ENCODE data around the gene TIMM29. TPM values are rescaled to one million over a fixed set of nuclear protein-coding genes. Genes with fewer than 3 reads are reported as not detected.

Gene TIMM29
- total RNA-seq, 1 donor from 2014 or later, result 28.0 TPM

DNA sequence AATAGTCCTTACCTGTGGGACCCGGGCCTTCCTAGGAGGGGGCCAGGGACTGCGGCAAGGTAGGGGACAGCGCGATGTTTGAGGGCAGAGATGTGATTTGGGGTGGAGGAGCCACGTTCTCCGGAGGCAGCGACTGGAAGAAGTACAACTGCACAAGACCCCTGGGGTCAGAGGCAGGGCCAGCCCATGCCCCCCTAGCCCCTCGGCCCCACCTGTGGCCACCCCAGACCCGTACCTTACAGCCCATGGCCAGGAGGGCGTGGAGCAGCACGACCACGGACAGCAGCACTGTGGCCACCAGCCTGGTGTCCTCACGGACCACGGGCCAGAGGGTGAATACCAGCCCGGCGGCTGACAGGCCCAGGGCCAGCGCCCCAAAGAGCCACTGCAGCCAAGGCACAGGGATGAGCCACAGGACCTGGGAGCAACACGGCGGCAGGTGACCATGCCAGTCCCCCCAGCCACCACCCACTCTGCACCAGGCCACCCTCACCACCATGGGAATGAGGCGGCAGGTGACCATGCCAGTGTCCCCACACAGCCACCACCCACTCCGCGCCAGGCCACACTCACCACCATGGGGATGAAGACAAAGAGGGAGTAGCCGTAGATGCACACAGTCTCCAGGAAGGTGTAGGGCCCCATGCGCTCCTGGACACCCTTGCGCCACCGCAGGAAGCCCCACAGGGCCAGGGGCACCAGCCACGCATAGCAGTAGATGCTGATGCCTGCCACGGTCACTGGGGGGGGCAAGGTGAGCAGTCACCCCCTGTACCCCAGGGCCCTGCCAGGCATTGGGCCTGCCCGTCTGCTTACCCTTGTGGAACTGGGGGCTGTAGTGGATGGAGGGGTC, 5.1 kb upstream of the TIMM29 start:
- TF ChIP-seq, protein P1, sequence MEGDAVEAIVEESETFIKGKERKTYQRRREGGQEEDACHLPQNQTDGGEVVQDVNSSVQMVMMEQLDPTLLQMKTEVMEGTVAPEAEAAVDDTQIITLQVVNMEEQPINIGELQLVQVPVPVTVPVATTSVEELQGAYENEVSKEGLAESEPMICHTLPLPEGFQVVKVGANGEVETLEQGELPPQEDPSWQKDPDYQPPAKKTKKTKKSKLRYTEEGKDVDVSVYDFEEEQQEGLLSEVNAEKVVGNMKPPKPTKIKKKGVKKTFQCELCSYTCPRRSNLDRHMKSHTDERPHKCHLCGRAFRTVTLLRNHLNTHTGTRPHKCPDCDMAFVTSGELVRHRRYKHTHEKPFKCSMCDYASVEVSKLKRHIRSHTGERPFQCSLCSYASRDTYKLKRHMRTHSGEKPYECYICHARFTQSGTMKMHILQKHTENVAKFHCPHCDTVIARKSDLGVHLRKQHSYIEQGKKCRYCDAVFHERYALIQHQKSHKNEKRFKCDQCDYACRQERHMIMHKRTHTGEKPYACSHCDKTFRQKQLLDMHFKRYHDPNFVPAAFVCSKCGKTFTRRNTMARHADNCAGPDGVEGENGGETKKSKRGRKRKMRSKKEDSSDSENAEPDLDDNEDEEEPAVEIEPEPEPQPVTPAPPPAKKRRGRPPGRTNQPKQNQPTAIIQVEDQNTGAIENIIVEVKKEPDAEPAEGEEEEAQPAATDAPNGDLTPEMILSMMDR (conservative IDR thresholded peaks at IDR 0.05), result no peak
- Mint-ChIP-seq H3K36me3 (ENCODE audit: low read depth) (no peaks in the 10 kb centered on the region), H3K9me3 (no peaks in the 10 kb centered on the region), H3K27me3 (ENCODE audit: low read depth) (peaks cover 3% of the 10 kb centered on the region), H3K4me3 (no peak overlapping the region), H3K27ac (ENCODE audit: unreplicated experiment) (no peak overlapping the region), H3K4me1 (peaks cover 13% of the 10 kb centered on the region)
- no peak for DNase-seq (ENCODE audit: low read depth, low spot score)

DNA sequence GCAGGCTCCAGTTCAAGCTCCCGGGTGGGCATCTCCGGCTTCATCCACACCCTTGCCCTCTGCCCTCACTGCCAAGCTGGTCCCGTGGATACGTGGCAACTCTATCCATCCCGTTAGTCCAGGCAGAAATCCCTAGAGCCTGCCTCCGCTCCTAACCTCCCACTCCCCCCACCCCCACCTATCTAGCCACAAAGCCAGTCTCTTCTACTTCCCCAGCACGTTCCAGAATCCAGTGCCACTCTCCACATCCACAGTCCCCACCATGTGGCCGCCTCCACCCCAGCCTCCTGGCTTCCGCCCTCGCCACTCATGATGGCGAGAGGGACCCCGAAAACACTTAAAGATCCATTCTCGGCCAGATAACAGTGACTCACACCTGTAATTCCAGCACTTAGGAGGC, 4.0 kb upstream of the TIMM29 start:
- TF ChIP-seq, protein P1 (conservative IDR thresholded peaks at IDR 0.05), result no peak

DNA sequence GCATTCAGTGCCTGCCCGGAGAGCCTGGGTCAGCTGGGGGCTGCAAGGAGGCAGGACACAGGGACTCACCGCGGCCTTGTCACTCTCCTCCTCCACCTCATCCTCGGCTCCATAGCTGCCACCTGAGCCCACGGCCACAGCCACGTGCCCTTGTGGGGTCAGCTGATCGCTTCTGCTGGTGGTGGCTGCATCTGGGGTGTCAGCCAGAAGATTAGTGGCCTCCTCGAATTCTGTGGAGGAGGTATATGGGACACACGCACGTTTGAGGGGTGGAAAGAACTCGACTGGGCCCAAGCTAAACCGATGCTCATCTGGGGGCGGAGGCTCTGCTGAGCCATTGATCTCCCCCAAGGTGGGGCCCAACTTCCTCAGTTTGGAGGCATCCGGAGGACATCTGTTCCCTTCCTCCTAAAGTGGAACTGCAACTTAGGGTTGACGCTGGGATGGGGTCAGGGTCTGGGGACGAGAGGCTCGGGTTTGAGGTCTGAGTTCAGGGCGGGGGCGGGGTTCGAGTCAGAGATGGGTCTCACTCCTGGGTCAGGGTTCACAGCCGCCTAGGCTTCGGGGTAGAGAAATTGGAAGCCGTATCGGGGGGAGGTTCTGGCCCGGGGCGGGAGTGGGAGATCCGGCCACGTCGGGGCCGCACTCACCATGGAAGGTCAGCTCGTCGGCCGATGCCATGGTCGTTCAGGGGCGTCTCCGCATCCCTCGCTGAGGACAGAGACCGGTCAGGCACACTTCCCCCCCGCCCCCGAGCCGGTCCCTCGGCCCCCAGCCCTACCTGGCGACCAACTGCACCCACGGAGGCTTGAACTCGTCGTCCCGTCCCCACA, 665 bp upstream of the TIMM29 start:
- peaks cover 5% of the 10 kb centered on the region for H3K27me3 Mint-ChIP-seq (ENCODE audit: low read depth)
- no peak overlapping the region for H3K27ac Mint-ChIP-seq (ENCODE audit: unreplicated experiment)
- no peaks in the 10 kb centered on the region for H3K9me3 Mint-ChIP-seq
- no peaks in the 10 kb centered on the region for H3K36me3 Mint-ChIP-seq (ENCODE audit: low read depth)
- H3K4me1 Mint-ChIP-seq, result peaks cover 16% of the 10 kb centered on the region
- no peak for DNase-seq (ENCODE audit: low read depth, low spot score)
- H3K4me3 Mint-ChIP-seq, result peak overlapping the region; percentile 99
- TF ChIP-seq, protein P1 (conservative IDR thresholded peaks at IDR 0.05), result no peak

More for the DNA sequence above, 4.0 kb upstream of the TIMM29 start:
- no peaks in the 10 kb centered on the region for H3K36me3 Mint-ChIP-seq (ENCODE audit: low read depth)
- no peak for DNase-seq (ENCODE audit: low read depth, low spot score)
- no peak overlapping the region for H3K27ac Mint-ChIP-seq (ENCODE audit: unreplicated experiment)
- H3K9me3 Mint-ChIP-seq, result no peaks in the 10 kb centered on the region
- H3K4me1 Mint-ChIP-seq, result peaks cover 16% of the 10 kb centered on the region
- H3K27me3 Mint-ChIP-seq (ENCODE audit: low read depth), result peaks cover 5% of the 10 kb centered on the region
- peak overlapping the region; percentile 67 for H3K4me3 Mint-ChIP-seq

DNA sequence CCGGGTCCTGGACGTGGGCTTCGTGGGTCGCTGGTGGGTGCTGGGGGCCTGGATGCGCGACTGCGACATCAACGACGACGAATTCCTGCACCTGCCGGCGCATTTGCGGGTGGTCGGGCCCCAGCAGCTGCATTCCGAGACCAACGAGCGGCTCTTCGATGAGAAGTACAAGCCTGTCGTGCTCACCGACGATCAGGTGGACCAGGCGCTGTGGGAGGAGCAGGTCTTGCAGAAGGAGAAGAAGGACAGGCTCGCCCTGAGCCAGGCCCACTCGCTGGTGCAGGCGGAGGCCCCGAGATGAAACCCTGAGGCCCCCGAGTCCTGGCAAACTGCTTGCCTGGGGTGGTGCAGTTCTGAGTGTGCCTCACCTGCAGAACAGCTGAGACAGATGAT, 787 bp downstream of the TIMM29 start:
- peaks cover 5% of the 10 kb centered on the region for H3K27me3 Mint-ChIP-seq (ENCODE audit: low read depth)
- no peak overlapping the region for H3K27ac Mint-ChIP-seq (ENCODE audit: unreplicated experiment)
- H3K9me3 Mint-ChIP-seq, result no peaks in the 10 kb centered on the region
- peak overlapping the region; percentile 85 for H3K4me3 Mint-ChIP-seq
- no peaks in the 10 kb centered on the region for H3K36me3 Mint-ChIP-seq (ENCODE audit: low read depth)
- TF ChIP-seq, protein P1 (conservative IDR thresholded peaks at IDR 0.05), result no peak
- DNase-seq (ENCODE audit: low read depth, low spot score), result no peak
- peaks cover 16% of the 10 kb centered on the region for H3K4me1 Mint-ChIP-seq

DNA sequence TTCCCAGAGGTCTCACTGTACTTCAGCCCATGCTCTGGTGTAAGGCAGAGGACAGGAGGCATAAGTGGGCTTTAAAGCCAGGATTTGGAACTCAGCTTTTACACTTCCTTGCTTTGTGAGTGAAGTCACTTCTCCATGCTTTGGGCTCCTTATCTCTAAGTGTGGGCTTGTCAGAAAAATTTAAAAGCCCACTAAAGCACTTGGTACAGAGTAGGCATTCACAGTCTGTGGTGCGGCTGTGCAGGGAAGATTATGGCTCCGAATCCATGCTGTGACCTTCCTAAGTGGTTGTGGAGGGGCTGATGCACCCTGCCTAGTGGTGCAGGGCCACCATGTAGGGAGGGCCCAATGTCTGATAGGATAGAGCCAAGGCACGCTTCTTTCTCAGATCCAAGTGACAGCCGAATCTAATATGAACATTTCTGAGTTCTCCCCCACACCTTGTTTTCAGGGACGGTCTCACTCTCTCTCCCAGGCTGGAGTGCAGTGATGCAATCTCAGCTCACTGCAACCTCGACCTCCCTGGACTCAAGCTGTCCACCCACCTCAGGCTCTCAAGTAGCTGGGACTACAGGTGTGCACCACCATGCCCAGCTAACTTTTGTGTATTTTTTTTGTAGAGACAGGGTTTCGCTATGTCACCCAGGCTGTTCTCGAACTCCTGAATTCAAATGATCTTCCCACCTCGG, 6.9 kb downstream of the TIMM29 start:
- Mint-ChIP-seq H3K27me3 (ENCODE audit: low read depth) (no peaks in the 10 kb centered on the region), H3K36me3 (ENCODE audit: low read depth) (no peaks in the 10 kb centered on the region), H3K27ac (ENCODE audit: unreplicated experiment) (peak overlapping the region; percentile 43), H3K4me1 (peaks cover 5% of the 10 kb centered on the region), H3K4me3 (peak overlapping the region; percentile 14), H3K9me3 (no peaks in the 10 kb centered on the region)
- TF ChIP-seq, protein P1 (conservative IDR thresholded peaks at IDR 0.05), result no peak
- DNase-seq (ENCODE audit: low read depth, low spot score), result no peak
